HEK293 (cell line): ENCODE measurements around the gene TPRN.

Experiments
- FEZF1 ChIP-seq: fragments of 450-650 bp; formaldehyde crosslinking; IDR thresholded peaks from 2 replicates; pipeline ENCODE4 v1.5.1; 2016; ENCODE audit warnings: missing biosample characterization, missing genetic modification characterization
- GLIS2 ChIP-seq: fragments of 450-650 bp; formaldehyde crosslinking; IDR thresholded peaks from 2 replicates; pipeline ENCODE4 v1.5.1; 2016; ENCODE audit warnings: missing biosample characterization, missing genetic modification characterization
- HOXA7 ChIP-seq: sonication (generic); formaldehyde crosslinking; IDR thresholded peaks from 2 replicates; pipeline ENCODE4 v1.8.1; 2022; ENCODE audit warnings: missing genetic modification reagents, borderline replicate concordance
- HOXD13 ChIP-seq: sonication (generic); formaldehyde crosslinking; IDR thresholded peaks from 2 replicates; pipeline ENCODE4 v1.8.0; 2022; ENCODE audit warnings: missing genetic modification reagents, borderline replicate concordance
- KLF1 ChIP-seq: fragments of 450-650 bp; formaldehyde crosslinking; IDR thresholded peaks from 2 replicates; pipeline ENCODE4 v1.5.1; 2016; ENCODE audit warnings: missing biosample characterization, missing genetic modification characterization
- OSR2 ChIP-seq: fragments of 450-650 bp; formaldehyde crosslinking; IDR thresholded peaks from 2 replicates; pipeline ENCODE4 v1.5.1; 2016; ENCODE audit warnings: missing biosample characterization, missing genetic modification characterization
- SP7 ChIP-seq: fragments of 450-650 bp; formaldehyde crosslinking; IDR thresholded peaks from 2 replicates; pipeline ENCODE4 v1.5.1; 2016; ENCODE audit warnings: missing biosample characterization, missing genetic modification characterization
- TRIM28 ChIP-seq: IDR thresholded peaks from 2 replicates; pipeline ENCODE4 v1.6.1; 2011; ENCODE audit warnings: low read length, control low read depth, borderline replicate concordance
- ZBTB8A ChIP-seq: fragments of 450-650 bp; formaldehyde crosslinking; IDR thresholded peaks from 2 replicates; pipeline ENCODE4 v1.5.1; 2016; ENCODE audit warnings: missing biosample characterization, missing genetic modification characterization
- ZFP37 ChIP-seq: fragments of 450-650 bp; formaldehyde crosslinking; IDR thresholded peaks from 2 replicates; pipeline ENCODE4 v1.5.1; 2016; ENCODE audit warnings: missing biosample characterization, missing genetic modification characterization
- ZNF140 ChIP-seq: fragments of 450-650 bp; formaldehyde crosslinking; IDR thresholded peaks from 2 replicates; pipeline ENCODE4 v1.5.1; 2016; ENCODE audit warnings: missing biosample characterization, missing genetic modification characterization
- ZNF157 ChIP-seq: fragments of 450-650 bp; formaldehyde crosslinking; IDR thresholded peaks from 2 replicates; pipeline ENCODE4 v1.5.1; 2016; ENCODE audit warnings: missing biosample characterization, missing genetic modification characterization
- ZNF223 ChIP-seq: fragments of 450-650 bp; formaldehyde crosslinking; IDR thresholded peaks from 2 replicates; pipeline ENCODE4 v1.5.1; 2016; ENCODE audit warnings: missing biosample characterization, missing genetic modification characterization
- ZNF37A ChIP-seq: fragments of 450-650 bp; IDR thresholded peaks from 2 replicates; pipeline ENCODE4 v1.5.1; 2018; ENCODE audit warnings: missing biosample characterization, missing genetic modification characterization
- ZNF416 ChIP-seq: fragments of 450-650 bp; formaldehyde crosslinking; IDR thresholded peaks from 2 replicates; pipeline ENCODE4 v1.5.1; 2016; ENCODE audit warnings: missing biosample characterization, missing genetic modification characterization
- ZNF473 ChIP-seq: fragments of 450-650 bp; formaldehyde crosslinking; IDR thresholded peaks from 2 replicates; pipeline ENCODE4 v1.5.1; 2017; ENCODE audit warnings: missing biosample characterization, missing genetic modification characterization
- ZNF544 ChIP-seq: fragments of 450-650 bp; formaldehyde crosslinking; IDR thresholded peaks from 2 replicates; pipeline ENCODE4 v1.5.0; 2017; ENCODE audit warnings: missing biosample characterization, missing genetic modification characterization
- ZNF585B ChIP-seq: fragments of 450-650 bp; formaldehyde crosslinking; IDR thresholded peaks from 2 replicates; pipeline ENCODE4 v1.5.1; 2016; ENCODE audit warnings: missing biosample characterization, missing genetic modification characterization
- ZNF658 ChIP-seq: fragments of 450-650 bp; formaldehyde crosslinking; IDR thresholded peaks from 2 replicates; pipeline ENCODE4; 2016; ENCODE audit warnings: missing biosample characterization, missing genetic modification characterization
- ZNF677 ChIP-seq: fragments of 450-650 bp; IDR thresholded peaks from 2 replicates; pipeline ENCODE4 v1.5.0; 2018; ENCODE audit warnings: missing biosample characterization, mild to moderate bottlenecking, missing genetic modification characterization, moderate library complexity
- ZNF768 ChIP-seq: fragments of 450-650 bp; formaldehyde crosslinking; IDR thresholded peaks from 2 replicates; pipeline ENCODE4 v1.5.1; 2018; ENCODE audit warnings: missing biosample characterization, mild to moderate bottlenecking, missing genetic modification characterization
- ZNF837 ChIP-seq: fragments of 450-650 bp; formaldehyde crosslinking; IDR thresholded peaks from 2 replicates; pipeline ENCODE4 v1.5.1; 2016; ENCODE audit warnings: missing biosample characterization, missing genetic modification characterization
- TF ChIP-seq, protein P1 (sequence below): fragments of 450-650 bp; formaldehyde crosslinking; IDR thresholded peaks from 2 replicates; pipeline ENCODE4 v1.5.1; 2016; ENCODE audit warnings: missing biosample characterization, missing genetic modification characterization
- TF ChIP-seq, protein P2 (sequence below): fragments of 450-650 bp; formaldehyde crosslinking; optimal IDR thresholded peaks from 2 replicates; pipeline ENCODE3; 2016; ENCODE audit warnings: missing biosample characterization, mild to moderate bottlenecking, missing genetic modification characterization
- TF ChIP-seq, protein P3 (sequence below): fragments of 450-650 bp; formaldehyde crosslinking; IDR thresholded peaks from 2 replicates; pipeline ENCODE4 v1.5.1; 2017; ENCODE audit warnings: missing biosample characterization, mild to moderate bottlenecking, missing genetic modification characterization, moderate library complexity
- TF ChIP-seq, protein P4 (sequence below): fragments of 450-650 bp; formaldehyde crosslinking; IDR thresholded peaks from 2 replicates; pipeline ENCODE4 v1.5.1; 2016; ENCODE audit warnings: missing biosample characterization, missing genetic modification characterization
- TF ChIP-seq, protein P5 (sequence below): IDR thresholded peaks from 2 replicates; pipeline ENCODE4 v1.6.1; 2011; ENCODE audit warnings: mild to moderate bottlenecking, low read depth, low read length, borderline replicate concordance
- TF ChIP-seq, protein P6 (sequence below): fragments of 450-650 bp; formaldehyde crosslinking; IDR thresholded peaks from 2 replicates; pipeline ENCODE4 v1.5.1; 2017; ENCODE audit warnings: missing biosample characterization, missing genetic modification characterization
- TF ChIP-seq, protein P7 (sequence below): fragments of 450-650 bp; formaldehyde crosslinking; IDR thresholded peaks from 2 replicates; pipeline ENCODE4 v1.5.1; 2016; ENCODE audit warnings: missing biosample characterization, missing genetic modification characterization

Gene TPRN

DNA sequence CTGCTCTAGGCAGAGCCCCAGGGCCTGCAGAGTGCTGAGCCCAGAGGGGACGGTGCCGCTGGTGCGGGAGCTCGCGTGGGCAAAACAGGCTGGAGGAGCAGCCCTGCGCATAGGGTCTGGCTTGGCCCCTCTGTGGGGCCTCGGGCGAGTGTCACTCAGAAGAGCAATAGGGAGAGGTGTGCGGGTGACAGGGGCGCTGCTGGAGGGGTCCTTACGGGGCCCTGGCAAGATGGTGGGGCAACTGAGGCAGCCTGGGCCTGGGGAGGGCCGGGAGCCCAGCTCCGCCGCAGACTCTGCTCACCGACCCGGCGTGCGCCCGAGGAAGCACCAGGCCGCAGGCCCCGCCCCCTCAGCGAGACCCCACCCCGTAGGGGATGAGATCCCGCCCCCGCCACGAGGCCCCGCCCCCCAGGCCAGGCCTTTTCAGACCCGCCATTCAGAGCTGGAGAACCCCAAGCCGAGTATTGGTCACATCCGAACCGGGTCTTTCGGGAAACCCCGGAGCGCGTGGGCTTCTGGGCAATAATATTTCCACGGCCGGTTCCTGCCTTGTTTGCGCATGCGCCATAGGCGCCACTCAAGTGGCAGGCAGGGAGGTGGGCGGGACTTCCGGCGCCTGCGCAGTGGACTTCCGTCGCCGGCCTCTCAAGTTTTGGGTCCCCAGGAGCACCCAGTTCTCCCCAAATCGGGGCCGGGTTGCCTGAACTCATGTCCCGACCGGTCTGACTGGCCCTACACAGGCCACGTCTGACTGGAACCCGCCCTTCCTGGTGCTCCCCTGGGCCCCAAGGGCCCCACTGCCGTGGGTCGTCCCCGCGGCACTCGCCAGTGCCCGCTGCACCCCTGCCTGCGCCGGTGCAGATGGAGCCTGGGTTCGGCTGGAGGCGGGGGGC lies 22.8 kb upstream of the TPRN start (continued):
- TF ChIP-seq, protein P1, sequence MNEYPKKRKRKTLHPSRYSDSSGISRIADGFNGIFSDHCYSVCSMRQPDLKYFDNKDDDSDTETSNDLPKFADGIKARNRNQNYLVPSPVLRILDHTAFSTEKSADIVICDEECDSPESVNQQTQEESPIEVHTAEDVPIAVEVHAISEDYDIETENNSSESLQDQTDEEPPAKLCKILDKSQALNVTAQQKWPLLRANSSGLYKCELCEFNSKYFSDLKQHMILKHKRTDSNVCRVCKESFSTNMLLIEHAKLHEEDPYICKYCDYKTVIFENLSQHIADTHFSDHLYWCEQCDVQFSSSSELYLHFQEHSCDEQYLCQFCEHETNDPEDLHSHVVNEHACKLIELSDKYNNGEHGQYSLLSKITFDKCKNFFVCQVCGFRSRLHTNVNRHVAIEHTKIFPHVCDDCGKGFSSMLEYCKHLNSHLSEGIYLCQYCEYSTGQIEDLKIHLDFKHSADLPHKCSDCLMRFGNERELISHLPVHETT (tag by site-specific recombination) = no peak
- TF ChIP-seq HOXD13 (CRISPR knock-in tag) (no peak), ZNF37A (no peak), ZNF837 (tag by site-specific recombination) (no peak), ZNF677 (tag by site-specific recombination) (no peak), HOXA7 (CRISPR knock-in tag) (no peak), SP7 (peak; percentile 25; the same call in 1 of the 2 replicates), ZNF585B (tag by site-specific recombination) (no peak), FEZF1 (tag by site-specific recombination) (peak; percentile 37; the same call in 1 of the 2 replicates), ZNF473 (tag by site-specific recombination) (no peak), ZNF544 (no peak), ZNF416 (tag by site-specific recombination) (no peak), ZNF140 (no peak), OSR2 (tag by site-specific recombination) (no peak), TRIM28 (no peak), KLF1 (no peak), ZNF768 (tag by site-specific recombination) (no peak), ZNF223 (tag by site-specific recombination) (no peak), GLIS2 (tag by site-specific recombination) (peak; percentile 90; the same call in 1 of the 2 replicates), ZBTB8A (tag by site-specific recombination) (peak; percentile 40), ZNF157 (tag by site-specific recombination) (no peak), ZNF658 (tag by site-specific recombination) (no peak), ZFP37 (tag by site-specific recombination) (peak; percentile 53; the same call in 1 of the 2 replicates)
- TF ChIP-seq, protein P2, sequence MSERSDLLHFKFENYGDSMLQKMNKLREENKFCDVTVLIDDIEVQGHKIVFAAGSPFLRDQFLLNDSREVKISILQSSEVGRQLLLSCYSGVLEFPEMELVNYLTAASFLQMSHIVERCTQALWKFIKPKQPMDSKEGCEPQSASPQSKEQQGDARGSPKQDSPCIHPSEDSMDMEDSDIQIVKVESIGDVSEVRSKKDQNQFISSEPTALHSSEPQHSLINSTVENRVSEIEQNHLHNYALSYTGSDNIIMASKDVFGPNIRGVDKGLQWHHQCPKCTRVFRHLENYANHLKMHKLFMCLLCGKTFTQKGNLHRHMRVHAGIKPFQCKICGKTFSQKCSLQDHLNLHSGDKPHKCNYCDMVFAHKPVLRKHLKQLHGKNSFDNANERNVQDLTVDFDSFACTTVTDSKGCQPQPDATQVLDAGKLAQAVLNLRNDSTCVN (tag by site-specific recombination) = peak; percentile 33
- TF ChIP-seq, protein P3, sequence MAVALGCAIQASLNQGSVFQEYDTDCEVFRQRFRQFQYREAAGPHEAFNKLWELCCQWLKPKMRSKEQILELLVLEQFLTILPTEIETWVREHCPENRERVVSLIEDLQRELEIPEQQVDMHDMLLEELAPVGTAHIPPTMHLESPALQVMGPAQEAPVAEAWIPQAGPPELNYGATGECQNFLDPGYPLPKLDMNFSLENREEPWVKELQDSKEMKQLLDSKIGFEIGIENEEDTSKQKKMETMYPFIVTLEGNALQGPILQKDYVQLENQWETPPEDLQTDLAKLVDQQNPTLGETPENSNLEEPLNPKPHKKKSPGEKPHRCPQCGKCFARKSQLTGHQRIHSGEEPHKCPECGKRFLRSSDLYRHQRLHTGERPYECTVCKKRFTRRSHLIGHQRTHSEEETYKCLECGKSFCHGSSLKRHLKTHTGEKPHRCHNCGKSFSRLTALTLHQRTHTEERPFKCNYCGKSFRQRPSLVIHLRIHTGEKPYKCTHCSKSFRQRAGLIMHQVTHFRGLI (tag by site-specific recombination) = no peak
- TF ChIP-seq, protein P4, sequence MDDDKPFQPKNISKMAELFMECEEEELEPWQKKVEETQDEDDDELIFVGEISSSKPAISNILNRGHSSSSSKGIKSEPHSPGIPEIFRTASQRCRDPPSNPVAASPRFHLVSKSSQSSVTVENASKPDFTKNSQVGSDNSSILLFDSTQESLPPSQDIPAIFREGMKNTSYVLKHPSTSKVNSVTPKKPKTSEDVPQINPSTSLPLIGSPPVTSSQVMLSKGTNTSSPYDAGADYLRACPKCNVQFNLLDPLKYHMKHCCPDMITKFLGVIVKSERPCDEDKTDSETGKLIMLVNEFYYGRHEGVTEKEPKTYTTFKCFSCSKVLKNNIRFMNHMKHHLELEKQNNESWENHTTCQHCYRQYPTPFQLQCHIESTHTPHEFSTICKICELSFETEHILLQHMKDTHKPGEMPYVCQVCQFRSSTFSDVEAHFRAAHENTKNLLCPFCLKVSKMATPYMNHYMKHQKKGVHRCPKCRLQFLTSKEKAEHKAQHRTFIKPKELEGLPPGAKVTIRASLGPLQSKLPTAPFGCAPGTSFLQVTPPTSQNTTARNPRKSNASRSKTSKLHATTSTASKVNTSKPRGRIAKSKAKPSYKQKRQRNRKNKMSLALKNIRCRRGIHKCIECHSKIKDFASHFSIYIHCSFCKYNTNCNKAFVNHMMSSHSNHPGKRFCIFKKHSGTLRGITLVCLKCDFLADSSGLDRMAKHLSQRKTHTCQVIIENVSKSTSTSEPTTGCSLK = no peak
- TF ChIP-seq, protein P5, sequence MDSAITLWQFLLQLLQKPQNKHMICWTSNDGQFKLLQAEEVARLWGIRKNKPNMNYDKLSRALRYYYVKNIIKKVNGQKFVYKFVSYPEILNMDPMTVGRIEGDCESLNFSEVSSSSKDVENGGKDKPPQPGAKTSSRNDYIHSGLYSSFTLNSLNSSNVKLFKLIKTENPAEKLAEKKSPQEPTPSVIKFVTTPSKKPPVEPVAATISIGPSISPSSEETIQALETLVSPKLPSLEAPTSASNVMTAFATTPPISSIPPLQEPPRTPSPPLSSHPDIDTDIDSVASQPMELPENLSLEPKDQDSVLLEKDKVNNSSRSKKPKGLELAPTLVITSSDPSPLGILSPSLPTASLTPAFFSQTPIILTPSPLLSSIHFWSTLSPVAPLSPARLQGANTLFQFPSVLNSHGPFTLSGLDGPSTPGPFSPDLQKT = no peak
- TF ChIP-seq, protein P6, sequence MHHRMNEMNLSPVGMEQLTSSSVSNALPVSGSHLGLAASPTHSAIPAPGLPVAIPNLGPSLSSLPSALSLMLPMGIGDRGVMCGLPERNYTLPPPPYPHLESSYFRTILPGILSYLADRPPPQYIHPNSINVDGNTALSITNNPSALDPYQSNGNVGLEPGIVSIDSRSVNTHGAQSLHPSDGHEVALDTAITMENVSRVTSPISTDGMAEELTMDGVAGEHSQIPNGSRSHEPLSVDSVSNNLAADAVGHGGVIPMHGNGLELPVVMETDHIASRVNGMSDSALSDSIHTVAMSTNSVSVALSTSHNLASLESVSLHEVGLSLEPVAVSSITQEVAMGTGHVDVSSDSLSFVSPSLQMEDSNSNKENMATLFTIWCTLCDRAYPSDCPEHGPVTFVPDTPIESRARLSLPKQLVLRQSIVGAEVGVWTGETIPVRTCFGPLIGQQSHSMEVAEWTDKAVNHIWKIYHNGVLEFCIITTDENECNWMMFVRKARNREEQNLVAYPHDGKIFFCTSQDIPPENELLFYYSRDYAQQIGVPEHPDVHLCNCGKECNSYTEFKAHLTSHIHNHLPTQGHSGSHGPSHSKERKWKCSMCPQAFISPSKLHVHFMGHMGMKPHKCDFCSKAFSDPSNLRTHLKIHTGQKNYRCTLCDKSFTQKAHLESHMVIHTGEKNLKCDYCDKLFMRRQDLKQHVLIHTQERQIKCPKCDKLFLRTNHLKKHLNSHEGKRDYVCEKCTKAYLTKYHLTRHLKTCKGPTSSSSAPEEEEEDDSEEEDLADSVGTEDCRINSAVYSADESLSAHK (tag by site-specific recombination) = no peak
- TF ChIP-seq, protein P7, sequence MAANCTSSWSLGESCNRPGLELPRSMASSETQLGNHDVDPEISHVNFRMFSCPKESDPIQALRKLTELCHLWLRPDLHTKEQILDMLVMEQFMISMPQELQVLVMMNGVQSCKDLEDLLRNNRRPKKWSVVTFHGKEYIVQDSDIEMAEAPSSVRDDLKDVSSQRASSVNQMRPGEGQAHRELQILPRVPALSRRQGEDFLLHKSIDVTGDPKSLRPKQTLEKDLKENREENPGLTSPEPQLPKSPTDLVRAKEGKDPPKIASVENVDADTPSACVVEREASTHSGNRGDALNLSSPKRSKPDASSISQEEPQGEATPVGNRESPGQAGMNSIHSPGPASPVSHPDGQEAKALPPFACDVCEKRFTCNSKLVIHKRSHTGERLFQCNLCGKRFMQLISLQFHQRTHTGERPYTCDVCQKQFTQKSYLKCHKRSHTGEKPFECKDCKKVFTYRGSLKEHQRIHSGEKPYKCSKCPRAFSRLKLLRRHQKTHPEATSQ (tag by site-specific recombination) = no peak
